HEK293 (cell line): ENCODE data around the gene FXYD1.

ENCODE experiments used
- CTCF ChIA-PET: fragments of 350-600 bp; formaldehyde crosslinking; extraction: SDS; loops from one replicate; lab custom pipeline; 2021; ENCODE audit warnings: antibody characterized with exemption; lab: Yijun Ruan, JAX
- POLR2A ChIA-PET: fragments of 300-600 bp; formaldehyde crosslinking; extraction: SDS; loops from one replicate; lab custom pipeline; 2020; ENCODE audit warnings: antibody characterized with exemption, inconsistent platforms; lab: Yijun Ruan, JAX
- H3K27ac ChIP-seq: fragments of 200-500 bp; sonication (Bioruptor generic); 2 replicates; pipeline ENCODE4 v1.5.1; 2014; ENCODE audit warnings: low read depth, low read length, control low read depth, inconsistent platforms; ENCODE audit errors: extremely low read depth
- H3K36me3 ChIP-seq, 2 experiments: fragments of 200-500 bp in 1 of 2; sonication (Bioruptor generic) in 1 of 2; 1 replicate in 1 of 2; 2 replicates in 1 of 2; pipeline ENCODE4 v1.5.1; 2014 to 2017; ENCODE audit warnings: inconsistent platforms in 2 of 2, low read length in 2 of 2; ENCODE audit not compliant: control insufficient read depth in 2 of 2, insufficient read depth in 1 of 2
- H3K4me1 ChIP-seq: fragments of 200-500 bp; sonication (Bioruptor generic); 2 replicates; pipeline ENCODE4 v1.5.1; 2014; ENCODE audit warnings: mild to moderate bottlenecking, low read length, inconsistent platforms; ENCODE audit not compliant: control insufficient read depth, insufficient read depth
- H3K4me3 ChIP-seq: 2 replicates; pipeline ENCODE4 v1.5.1; 2011; ENCODE audit warnings: low read depth, mild to moderate bottlenecking, control low read depth, low read length, moderate library complexity
- H3K9me3 ChIP-seq: fragments of 200-500 bp; sonication (Bioruptor generic); 2 replicates; pipeline ENCODE4 v1.5.1; 2014; ENCODE audit warnings: low read depth, low read length, inconsistent platforms; ENCODE audit not compliant: control insufficient read depth, insufficient read depth
- BCL6B ChIP-seq: fragments of 450-650 bp; formaldehyde crosslinking; IDR thresholded peaks from 2 replicates; pipeline ENCODE4 v1.5.1; 2017; ENCODE audit warnings: missing biosample characterization, missing genetic modification characterization
- EGR2 ChIP-seq: fragments of 450-650 bp; formaldehyde crosslinking; IDR thresholded peaks from 2 replicates; pipeline ENCODE4 v1.5.1; 2016; ENCODE audit warnings: low read depth, missing biosample characterization, missing genetic modification characterization
- HIC1 ChIP-seq: fragments of 450-650 bp; formaldehyde crosslinking; IDR thresholded peaks from 2 replicates; pipeline ENCODE4 v1.5.1; 2016; ENCODE audit warnings: missing biosample characterization, missing genetic modification characterization
- HOXA7 ChIP-seq: sonication (generic); formaldehyde crosslinking; IDR thresholded peaks from 2 replicates; pipeline ENCODE4 v1.8.1; 2022; ENCODE audit warnings: missing genetic modification reagents, borderline replicate concordance
- ZBTB48 ChIP-seq: fragments of 450-650 bp; formaldehyde crosslinking; IDR thresholded peaks from 2 replicates; pipeline ENCODE4 v1.5.1; 2016; ENCODE audit warnings: missing biosample characterization, missing genetic modification characterization
- ZBTB8A ChIP-seq: fragments of 450-650 bp; formaldehyde crosslinking; IDR thresholded peaks from 2 replicates; pipeline ENCODE4 v1.5.1; 2016; ENCODE audit warnings: missing biosample characterization, missing genetic modification characterization
- ZNF174 ChIP-seq: fragments of 450-650 bp; formaldehyde crosslinking; IDR thresholded peaks from 2 replicates; pipeline ENCODE4 v1.5.0; 2017; ENCODE audit warnings: missing biosample characterization, mild to moderate bottlenecking, missing genetic modification characterization
- ZNF18 ChIP-seq: fragments of 450-650 bp; formaldehyde crosslinking; IDR thresholded peaks from 2 replicates; pipeline ENCODE4 v1.5.1; 2016; ENCODE audit warnings: missing biosample characterization, missing genetic modification characterization
- ZNF324 ChIP-seq: fragments of 450-650 bp; formaldehyde crosslinking; IDR thresholded peaks from 2 replicates; pipeline ENCODE4 v1.5.1; 2016; ENCODE audit warnings: missing biosample characterization, missing genetic modification characterization
- ZNF449 ChIP-seq: fragments of 450-650 bp; formaldehyde crosslinking; IDR thresholded peaks from 2 replicates; pipeline ENCODE4 v1.5.1; 2017; ENCODE audit warnings: missing biosample characterization, mild to moderate bottlenecking, missing genetic modification characterization, moderate library complexity
- ZNF561 ChIP-seq: fragments of 450-650 bp; IDR thresholded peaks from 2 replicates; pipeline ENCODE4 v1.5.1; 2018; ENCODE audit warnings: missing biosample characterization, missing genetic modification characterization, borderline replicate concordance
- ZNF621 ChIP-seq: fragments of 450-650 bp; formaldehyde crosslinking; IDR thresholded peaks from 2 replicates; pipeline ENCODE4 v1.5.1; 2017; ENCODE audit warnings: missing biosample characterization, missing genetic modification characterization
- ZNF658 ChIP-seq: fragments of 450-650 bp; formaldehyde crosslinking; IDR thresholded peaks from 2 replicates; pipeline ENCODE4; 2016; ENCODE audit warnings: missing biosample characterization, missing genetic modification characterization
- ZNF660 ChIP-seq: fragments of 450-650 bp; IDR thresholded peaks from 2 replicates; pipeline ENCODE4 v1.5.1; 2018; ENCODE audit warnings: missing biosample characterization, mild to moderate bottlenecking, missing genetic modification characterization
- ZNF777 ChIP-seq: fragments of 450-650 bp; formaldehyde crosslinking; IDR thresholded peaks from 2 replicates; pipeline ENCODE4 v1.5.1; 2017; ENCODE audit warnings: missing biosample characterization, missing genetic modification characterization, borderline replicate concordance
- ZSCAN16 ChIP-seq: fragments of 450-650 bp; formaldehyde crosslinking; IDR thresholded peaks from 2 replicates; pipeline ENCODE4 v1.5.1; 2016; ENCODE audit warnings: missing biosample characterization, missing genetic modification characterization
- ZXDB ChIP-seq: fragments of 450-650 bp; formaldehyde crosslinking; IDR thresholded peaks from 2 replicates; pipeline ENCODE4 v1.5.1; 2016; ENCODE audit warnings: missing biosample characterization, missing genetic modification characterization

The FXYD1 gene

GRCh38 chr19:35136231-35136630 is 2.4 kb upstream of the FXYD1 start:
- no peak for TF ChIP-seq ZNF658 (tag by site-specific recombination)
- TF ChIP-seq ZSCAN16: no peak
- no peak for TF ChIP-seq ZXDB (tag by site-specific recombination)
- no peak for TF ChIP-seq ZNF621 (tag by site-specific recombination)
- TF ChIP-seq EGR2: 0 out of 2 replicates have a peak, but pooled peaks have one; percentile 12
- no peak for TF ChIP-seq ZBTB48 (tag by site-specific recombination)
- TF ChIP-seq HOXA7: no peak
- no peak for TF ChIP-seq BCL6B (tag by site-specific recombination)
- TF ChIP-seq ZNF174 (tag by site-specific recombination): no peak
- TF ChIP-seq ZNF561 (tag by site-specific recombination): no peak
- TF ChIP-seq ZNF777 (tag by site-specific recombination): 0 out of 2 replicates have a peak, but pooled peaks have one; percentile 19
- TF ChIP-seq ZBTB8A (tag by site-specific recombination): no peak
- no peak for TF ChIP-seq ZNF324 (tag by site-specific recombination)
- TF ChIP-seq HIC1 (tag by site-specific recombination): 0 out of 2 replicates have a peak, but pooled peaks have one; percentile 12
- H3K36me3 ChIP-seq: no peaks in the 10 kb centered on the region; a peak in 1 of 3 replicates
- peaks cover 7% of the 10 kb centered on the region for H3K4me1 ChIP-seq
- CTCF ChIA-PET: interaction anchor here (0.5 to 5.5 kb wide), 50 partner anchors 9 to 1100 kb away, joined by 3 to 108 read pairs (median 5); partner anchors contain the start of genes FXYD3, FXYD5 and ZNF181
- no peaks in the 10 kb centered on the region for H3K9me3 ChIP-seq
- H3K4me3 ChIP-seq: no peak overlapping the region
- POLR2A ChIA-PET: interaction anchor here (1.3 kb wide), 1 partner anchor 18 kb away, joined by 4 read pairs; the partner anchor contains the start of gene FXYD5
- H3K27ac ChIP-seq: no peak overlapping the region

GRCh38 chr19:35136977-35137702 is 1.5 kb upstream of the FXYD1 start:
- H3K9me3 ChIP-seq: no peaks in the 10 kb centered on the region
- ChIA-PET CTCF (interaction anchor here (0.6 to 5.5 kb wide), 26 partner anchors 10 to 601 kb away, joined by 3 to 108 read pairs (median 6); partner anchors contain the start of gene FXYD3), POLR2A (interaction anchor here (1.0 to 1.4 kb wide), 2 partner anchors 13 to 20 kb away, joined by 3 to 4 read pairs; no protein-coding TSS in a partner anchor)
- no peaks in the 10 kb centered on the region; a peak in 1 of 3 replicates for H3K36me3 ChIP-seq
- TF ChIP-seq ZNF18 (tag by site-specific recombination): peak; percentile 85
- TF ChIP-seq ZNF660 (tag by site-specific recombination): no peak
- TF ChIP-seq ZNF449 (tag by site-specific recombination): peak; percentile 11; the same call in 1 of the 2 replicates
- H3K4me3 ChIP-seq: no peak overlapping the region
- peaks cover 14% of the 10 kb centered on the region for H3K4me1 ChIP-seq
- H3K27ac ChIP-seq: no peak overlapping the region
